ENCODE results near the gene ARID3A. TPM values are rescaled to one million over a fixed set of nuclear protein-coding genes. Genes with fewer than 3 reads are reported as not detected.

ARID3A gene
- total and polyA plus RNA-seq, 7 donors = 1.4 to 11.6 (median 3.7) TPM

- Histone ChIP-seq H3K27me3 (no peaks in the 10 kb centered on the region), H3K4me3 (no peak overlapping the region), H3K9me3 (no peaks in the 10 kb centered on the region), H3K36me3 (peaks cover 0 to 6% (median 0%) of the 10 kb centered on the region in 4 donors), H3K4me1 (peaks cover 0 to 54% (median 38%) of the 10 kb centered on the region in 4 donors), H3K27ac (peak overlapping the region; percentile 83 to 93 (median 86))
- DNase-seq = no peak
- TF ChIP-seq POLR2A (IDR thresholded peaks at IDR 0.05) = no peak
- no peak for TF ChIP-seq CTCF (IDR thresholded peaks at IDR 0.05)
- no peak for TF ChIP-seq EP300 (IDR thresholded peaks at IDR 0.05)
- WGBS, 2 donors = 85 to 88% methylated on average over 18 of the region's 18 CpGs
- intact Hi-C loops (cut with DNase I) = loop anchor here (10.0 kb wide), 2 partner anchors 176 to 246 kb away; partner anchors contain the start of genes GPX4 and SBNO2
Observed at GRCh38 chr19:928471-929202, 2.8 kb downstream of the ARID3A start.

- Histone ChIP-seq H3K9me3 (no peaks in the 10 kb centered on the region), H3K4me1 (peaks cover 0 to 55% (median 45%) of the 10 kb centered on the region in 4 donors), H3K36me3 (peaks cover 0 to 6% (median 0%) of the 10 kb centered on the region in 4 donors), H3K4me3 (no peak overlapping the region), H3K27ac (peak overlapping the region in 2 of 4 donors; percentile 8 to 87), H3K27me3 (no peaks in the 10 kb centered on the region)
- 94 to 95% methylated on average over 51 of the region's 51 CpGs for WGBS, 2 donors
- DNase-seq = no peak
- intact Hi-C loops (cut with DNase I) = loop anchor here (10.0 kb wide), 2 partner anchors 175 to 245 kb away; partner anchors contain the start of genes GPX4 and SBNO2
- TF ChIP-seq POLR2A (IDR thresholded peaks at IDR 0.05) = no peak
- TF ChIP-seq POLR2AphosphoS5 (IDR thresholded peaks at IDR 0.05) = no peak
- TF ChIP-seq CTCF (IDR thresholded peaks at IDR 0.05) = no peak
- no peak for TF ChIP-seq EP300 (IDR thresholded peaks at IDR 0.05)
Observed at GRCh38 chr19:929203-929890, 3.5 kb downstream of the ARID3A start.

GRCh38 chr19:929891-930258, 4.0 kb downstream of the ARID3A start:
- no peak overlapping the region for H3K27ac ChIP-seq
- no peaks in the 10 kb centered on the region for H3K27me3 ChIP-seq
- 95% methylated on average over 6 of the region's 6 CpGs for WGBS, 2 donors
- H3K36me3 ChIP-seq = peaks cover 0 to 6% (median 0%) of the 10 kb centered on the region in 4 donors
- intact Hi-C loops (cut with DNase I) = loop anchor here (10.0 kb wide), 2 partner anchors 175 to 245 kb away; partner anchors contain the start of genes GPX4 and SBNO2
- peaks cover 0 to 55% (median 45%) of the 10 kb centered on the region in 4 donors for H3K4me1 ChIP-seq
- no peak for TF ChIP-seq EP300 (IDR thresholded peaks at IDR 0.05)
- TF ChIP-seq POLR2A (IDR thresholded peaks at IDR 0.05) = no peak
- no peak for TF ChIP-seq POLR2AphosphoS5 (IDR thresholded peaks at IDR 0.05)
- TF ChIP-seq CTCF (IDR thresholded peaks at IDR 0.05) = no peak
- no peak for DNase-seq
- H3K4me3 ChIP-seq = no peak overlapping the region
- no peaks in the 10 kb centered on the region for H3K9me3 ChIP-seq

GRCh38 chr19:931860-932647, 6.2 kb downstream of the ARID3A start:
- Histone ChIP-seq H3K36me3 (peaks cover 0 to 6% (median 0%) of the 10 kb centered on the region in 4 donors), H3K4me3 (no peak overlapping the region), H3K27ac (peak overlapping the region; percentile 72 to 89 (median 79)), H3K27me3 (no peaks in the 10 kb centered on the region), H3K9me3 (no peaks in the 10 kb centered on the region), H3K4me1 (peaks cover 0 to 48% (median 45%) of the 10 kb centered on the region in 4 donors)
- no peak for TF ChIP-seq POLR2A (IDR thresholded peaks at IDR 0.05)
- TF ChIP-seq POLR2AphosphoS5 (IDR thresholded peaks at IDR 0.05) = no peak
- no peak for TF ChIP-seq CTCF (IDR thresholded peaks at IDR 0.05)
- TF ChIP-seq EP300 (IDR thresholded peaks at IDR 0.05) = no peak
- intact Hi-C loops (cut with DNase I) = no loop called here
- no peak for DNase-seq
- WGBS, 2 donors = 85 to 91% methylated on average over 32 of the region's 32 CpGs

Data from sigmoid colon (tissue), 7 donors.